Effector CD4-positive, alpha-beta T cell (primary cell): ENCODE measurements around the gene TPPP3. TPM values are rescaled to one million over a fixed set of nuclear protein-coding genes. Genes with fewer than 3 reads are reported as not detected.

Experiments used
- DNase-seq: peaks from one replicate; pipeline ENCODE4 v3.0.0-alpha.2; 2020
- total RNA-seq: gene quantifications from one replicate; lab custom pipeline; 2026; lab: John Stamatoyannopoulos, UW

Gene TPPP3
- total RNA-seq, result not detected

GRCh38 chr16:67393111-67393787, at the start of gene TPPP3:
Gene TPPP3, minus strand, starts transcription at chr16:67393498. Its CDS starts 2,387 bp downstream, at chr16:67391111.
- DNase-seq, result no peak

- no peak for DNase-seq
These were observed 49.4 kb upstream of the TPPP3 start for GRCh38 chr16:67442581-67443255.

- DNase-seq, result no peak
These were observed 48.6 kb upstream of the TPPP3 start for GRCh38 chr16:67441907-67442306.

GRCh38 chr16:67441271-67441753, 48.0 kb upstream of the TPPP3 start:
- DNase-seq, result no peak

- DNase-seq, result no peak
These were observed 45.6 kb upstream of the TPPP3 start for GRCh38 chr16:67438824-67439393.

GRCh38 chr16:67438098-67438791, 44.9 kb upstream of the TPPP3 start:
- no peak for DNase-seq

GRCh38 chr16:67437513-67437912, 44.2 kb upstream of the TPPP3 start:
- no peak for DNase-seq

- DNase-seq, result no peak
These were observed 43.4 kb upstream of the TPPP3 start for GRCh38 chr16:67436640-67437193.

- DNase-seq, result no peak
These were observed 42.5 kb upstream of the TPPP3 start for GRCh38 chr16:67435758-67436164.

- DNase-seq, result no peak
These were observed 39.9 kb upstream of the TPPP3 start for GRCh38 chr16:67433131-67433719.

GRCh38 chr16:67432506-67432890, 39.2 kb upstream of the TPPP3 start:
- no peak for DNase-seq

- no peak for DNase-seq
These were observed 38.6 kb upstream of the TPPP3 start for GRCh38 chr16:67431775-67432505.

GRCh38 chr16:67430977-67431774, 37.9 kb upstream of the TPPP3 start, which contains the start of gene HSD11B2:
Gene HSD11B2, plus strand, starts transcription at chr16:67431121. Its CDS starts 128 bp downstream, at chr16:67431249.
- DNase-seq, result no peak

GRCh38 chr16:67430504-67430976, 37.2 kb upstream of the TPPP3 start:
- DNase-seq, result no peak

GRCh38 chr16:67429799-67430503, 36.7 kb upstream of the TPPP3 start:
- DNase-seq, result no peak

GRCh38 chr16:67429053-67429798, 35.9 kb upstream of the TPPP3 start:
- no peak for DNase-seq

- peak; percentile 36 for DNase-seq
These were observed 34.9 kb upstream of the TPPP3 start for GRCh38 chr16:67428146-67428731.

GRCh38 chr16:67426950-67427349, 33.7 kb upstream of the TPPP3 start:
- no peak for DNase-seq

GRCh38 chr16:67426022-67426421, 32.7 kb upstream of the TPPP3 start:
- no peak for DNase-seq
